Skin epidermis (tissue), 12 donors: ENCODE data around the gene MSANTD1.

Source experiments
- H3K27ac ChIP-seq, 21 experiments: fragments of 200-600 bp; sonication (generic) in 11 of 21; one replicate each; pipeline ENCODE4 v1.5.0; 2020; ENCODE audit warnings: mild to moderate bottlenecking in 3 of 21, inconsistent platforms in 2 of 21, moderate library complexity in 2 of 21
- H3K4me3 ChIP-seq, 7 experiments: fragments of 200-600 bp; sonication (generic) in 2 of 7; one replicate each; pipeline ENCODE4 v1.5.0; 2020; ENCODE audit warnings: inconsistent platforms in 2 of 7, mild to moderate bottlenecking in 2 of 7, moderate library complexity in 1 of 7

The MSANTD1 gene

GRCh38 chr4:3229328-3229727 lies 19.6 kb upstream of the MSANTD1 start:
- Histone ChIP-seq H3K4me3 (no peak overlapping the region), H3K27ac (no peak overlapping the region)

- H3K4me3 ChIP-seq, result no peak overlapping the region
These were observed 19.0 kb upstream of the MSANTD1 start for GRCh38 chr4:3229964-3230363.

GRCh38 chr4:3231471-3231870 lies 17.5 kb upstream of the MSANTD1 start:
- no peak overlapping the region for H3K27ac ChIP-seq
- H3K4me3 ChIP-seq, result no peak overlapping the region

More at GRCh38 chr4:3229964-3230363, 19.0 kb upstream of the MSANTD1 start:
- no peak overlapping the region for H3K27ac ChIP-seq

GRCh38 chr4:3232001-3232400 lies 17.0 kb upstream of the MSANTD1 start:
- H3K27ac ChIP-seq, result no peak overlapping the region
- H3K4me3 ChIP-seq, result no peak overlapping the region

- Histone ChIP-seq H3K4me3 (no peak overlapping the region), H3K27ac (no peak overlapping the region)
These were observed 16.1 kb upstream of the MSANTD1 start for GRCh38 chr4:3232871-3233271.

- Histone ChIP-seq H3K4me3 (no peak overlapping the region), H3K27ac (no peak overlapping the region)
These were observed 15.4 kb upstream of the MSANTD1 start for GRCh38 chr4:3233391-3234071.

- H3K4me3 ChIP-seq, result no peak overlapping the region
- no peak overlapping the region for H3K27ac ChIP-seq
These were observed 14.6 kb upstream of the MSANTD1 start for GRCh38 chr4:3234171-3235029.

GRCh38 chr4:3235030-3235345 lies 14.0 kb upstream of the MSANTD1 start:
- no peak overlapping the region for H3K27ac ChIP-seq

GRCh38 chr4:3235581-3235980 lies 13.4 kb upstream of the MSANTD1 start:
- no peak overlapping the region for H3K27ac ChIP-seq
- no peak overlapping the region for H3K4me3 ChIP-seq

More at GRCh38 chr4:3235030-3235345, 14.0 kb upstream of the MSANTD1 start:
- H3K4me3 ChIP-seq, result no peak overlapping the region

GRCh38 chr4:3236326-3236878 lies 12.6 kb upstream of the MSANTD1 start:
- no peak overlapping the region for H3K27ac ChIP-seq
- H3K4me3 ChIP-seq, result no peak overlapping the region

- no peak overlapping the region for H3K27ac ChIP-seq
- no peak overlapping the region for H3K4me3 ChIP-seq
These were observed 11.7 kb upstream of the MSANTD1 start for GRCh38 chr4:3237266-3237665.

- H3K4me3 ChIP-seq, result no peak overlapping the region
- H3K27ac ChIP-seq, result no peak overlapping the region
These were observed 11.0 kb upstream of the MSANTD1 start for GRCh38 chr4:3237712-3238560.

- Histone ChIP-seq H3K4me3 (no peak overlapping the region), H3K27ac (no peak overlapping the region)
These were observed 10.2 kb upstream of the MSANTD1 start for GRCh38 chr4:3238721-3239120.

- H3K27ac ChIP-seq, result no peak overlapping the region
- H3K4me3 ChIP-seq, result no peak overlapping the region
These were observed 9.7 kb upstream of the MSANTD1 start for GRCh38 chr4:3239303-3239702.

- H3K27ac ChIP-seq, result no peak overlapping the region
- H3K4me3 ChIP-seq, result no peak overlapping the region
These were observed 8.7 kb upstream of the MSANTD1 start for GRCh38 chr4:3239998-3240920.

GRCh38 chr4:3240936-3241522 lies 7.9 kb upstream of the MSANTD1 start:
- Histone ChIP-seq H3K4me3 (no peak overlapping the region), H3K27ac (no peak overlapping the region)

- H3K27ac ChIP-seq, result no peak overlapping the region
- no peak overlapping the region for H3K4me3 ChIP-seq
These were observed 6.9 kb upstream of the MSANTD1 start for GRCh38 chr4:3241898-3242524.

- Histone ChIP-seq H3K27ac (no peak overlapping the region), H3K4me3 (no peak overlapping the region)
These were observed 5.7 kb upstream of the MSANTD1 start for GRCh38 chr4:3243136-3243780.
